Stomach (tissue), 4 donors: Measurements from ENCODE around the gene KDM4B.

Source experiments
- EP300 ChIP-seq: sonication (generic); formaldehyde crosslinking; IDR thresholded peaks from one replicate; pipeline ENCODE4 v1.6.1; 2017; ENCODE audit warnings: antibody characterized with exemption
- POLR2A ChIP-seq, 4 donors: fragments of 450-650 bp; IDR thresholded peaks; one replicate each; pipeline ENCODE4 v1.6.1; 2016; ENCODE audit warnings: antibody characterized with exemption in 4 of 4, control low read depth in 2 of 4, mild to moderate bottlenecking in 1 of 4, moderate library complexity in 1 of 4
- POLR2AphosphoS5 ChIP-seq, 3 donors: sonication (generic); formaldehyde crosslinking; IDR thresholded peaks; one replicate each; pipeline ENCODE4 v1.6.1; 2016; ENCODE audit warnings: antibody characterized with exemption in 3 of 3
- TF ChIP-seq, protein P1 (sequence below), 7 experiments: fragments of 450-650 bp in 4 of 7; fragments of 200-600 bp in 3 of 7; sonication (generic) in 3 of 7; IDR thresholded peaks; one replicate each; pipeline ENCODE4 v1.5.1; 2016 to 2019; ENCODE audit warnings: antibody characterized with exemption in 7 of 7, control low read depth in 2 of 7, mild to moderate bottlenecking in 1 of 7

DNA sequence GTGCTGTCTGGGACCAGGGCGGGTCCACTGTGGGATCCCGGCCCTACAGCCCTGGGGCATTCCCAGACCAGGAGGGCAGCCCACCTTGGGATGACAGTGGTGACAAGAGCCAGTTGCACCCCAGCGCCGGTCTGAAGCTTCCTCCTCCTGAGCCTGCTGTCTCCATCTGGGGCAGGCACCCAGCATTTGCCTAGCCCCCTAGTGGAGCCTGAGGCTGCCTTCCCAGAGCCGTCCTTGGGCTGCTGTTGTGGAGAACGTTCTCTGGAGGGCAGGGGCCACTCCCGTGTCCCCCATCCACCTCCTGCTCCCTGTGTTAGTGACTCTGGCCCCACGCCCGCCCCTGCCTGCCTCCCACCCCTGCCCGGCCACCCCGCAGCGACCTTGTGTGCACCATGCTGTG is 148.5 kb downstream of the KDM4B start:
- TF ChIP-seq POLR2A (IDR thresholded peaks at IDR 0.05) = no peak
- TF ChIP-seq, protein P1, sequence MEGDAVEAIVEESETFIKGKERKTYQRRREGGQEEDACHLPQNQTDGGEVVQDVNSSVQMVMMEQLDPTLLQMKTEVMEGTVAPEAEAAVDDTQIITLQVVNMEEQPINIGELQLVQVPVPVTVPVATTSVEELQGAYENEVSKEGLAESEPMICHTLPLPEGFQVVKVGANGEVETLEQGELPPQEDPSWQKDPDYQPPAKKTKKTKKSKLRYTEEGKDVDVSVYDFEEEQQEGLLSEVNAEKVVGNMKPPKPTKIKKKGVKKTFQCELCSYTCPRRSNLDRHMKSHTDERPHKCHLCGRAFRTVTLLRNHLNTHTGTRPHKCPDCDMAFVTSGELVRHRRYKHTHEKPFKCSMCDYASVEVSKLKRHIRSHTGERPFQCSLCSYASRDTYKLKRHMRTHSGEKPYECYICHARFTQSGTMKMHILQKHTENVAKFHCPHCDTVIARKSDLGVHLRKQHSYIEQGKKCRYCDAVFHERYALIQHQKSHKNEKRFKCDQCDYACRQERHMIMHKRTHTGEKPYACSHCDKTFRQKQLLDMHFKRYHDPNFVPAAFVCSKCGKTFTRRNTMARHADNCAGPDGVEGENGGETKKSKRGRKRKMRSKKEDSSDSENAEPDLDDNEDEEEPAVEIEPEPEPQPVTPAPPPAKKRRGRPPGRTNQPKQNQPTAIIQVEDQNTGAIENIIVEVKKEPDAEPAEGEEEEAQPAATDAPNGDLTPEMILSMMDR (IDR thresholded peaks at IDR 0.05) = no peak
- TF ChIP-seq POLR2AphosphoS5 (IDR thresholded peaks at IDR 0.05) = no peak
- TF ChIP-seq EP300 = no peak
